ENCODE results near the gene AFDN.
A peak's percentile ranks its signal among the peaks of the same experiment; 100 is the strongest.

AFDN gene

DNA sequence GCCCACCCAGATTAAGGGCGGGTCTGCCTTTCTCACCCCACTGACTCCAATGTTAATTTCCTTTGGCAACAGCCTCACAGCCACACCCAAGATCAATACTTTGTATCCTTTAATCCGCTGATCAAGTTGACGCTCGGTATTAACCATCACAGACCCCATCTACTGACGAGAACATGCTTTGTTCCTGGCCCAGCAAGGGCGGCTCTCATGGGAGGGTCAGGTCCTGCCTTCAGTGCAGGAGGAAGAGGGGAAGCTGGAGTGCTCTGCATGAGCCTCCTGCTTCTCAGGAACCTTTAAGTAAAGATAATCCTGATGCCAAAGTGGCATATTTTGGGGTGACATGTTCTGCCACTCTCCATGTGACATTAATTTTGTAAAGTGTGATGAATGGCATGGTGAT, 179.1 kb downstream of the AFDN start:
- DNase-seq = no peak

DNA sequence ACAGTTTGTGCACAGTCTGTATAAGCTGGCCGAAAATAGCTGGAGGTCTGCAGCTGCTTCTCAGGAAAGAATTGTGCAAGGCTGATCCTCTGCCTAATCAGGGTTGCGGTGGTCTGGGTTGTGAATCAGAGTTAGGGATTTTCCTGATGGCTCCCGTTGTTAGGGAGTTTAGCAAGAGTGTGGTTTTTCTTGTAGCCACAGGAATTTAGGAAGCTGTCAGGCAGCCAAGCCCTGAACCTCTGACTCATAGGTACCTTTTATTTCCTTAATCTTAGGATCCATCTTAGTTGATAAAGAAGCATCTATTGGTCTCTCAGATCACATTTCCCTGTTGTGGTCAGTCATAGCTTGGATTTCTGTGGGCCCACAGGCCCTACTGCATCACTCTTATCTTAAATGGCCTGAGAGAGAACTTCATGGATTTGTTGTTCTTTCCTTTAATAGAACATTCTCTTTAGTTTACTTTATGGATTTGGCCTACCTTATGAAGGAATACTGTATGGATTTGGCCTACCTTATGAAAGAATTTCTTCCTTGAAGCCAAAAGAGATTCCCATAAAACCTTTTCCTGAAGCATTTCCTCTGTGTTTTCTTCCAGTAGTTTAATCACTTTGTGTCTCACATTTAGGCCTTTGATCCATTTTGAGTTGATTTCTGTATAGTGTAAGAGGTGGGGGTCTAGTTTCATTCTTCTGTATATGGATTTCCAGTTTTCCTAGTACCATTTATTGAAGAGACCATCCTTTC, 181.1 kb downstream of the AFDN start:
- DNase-seq = peak; percentile 85

DNA sequence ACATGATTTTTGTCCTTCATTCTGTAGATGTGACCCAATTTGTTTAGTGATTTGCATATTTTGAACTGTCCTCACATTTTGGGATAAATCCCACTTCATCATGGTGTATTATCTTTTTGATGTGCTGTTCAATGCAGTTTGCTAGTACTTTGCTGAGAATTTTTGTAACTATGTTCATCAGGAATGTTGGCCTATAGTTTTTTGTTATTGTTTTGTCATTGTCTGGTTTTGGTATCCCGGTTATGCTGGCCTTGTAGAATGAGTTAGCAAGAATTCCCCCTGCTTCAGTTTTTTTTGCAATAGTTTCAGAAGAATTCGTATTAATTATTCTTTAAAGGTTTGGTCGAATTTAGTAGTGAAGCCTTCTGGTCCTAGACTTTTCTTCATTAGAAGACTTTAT, 182.6 kb downstream of the AFDN start:
- DNase-seq = no peak

DNA sequence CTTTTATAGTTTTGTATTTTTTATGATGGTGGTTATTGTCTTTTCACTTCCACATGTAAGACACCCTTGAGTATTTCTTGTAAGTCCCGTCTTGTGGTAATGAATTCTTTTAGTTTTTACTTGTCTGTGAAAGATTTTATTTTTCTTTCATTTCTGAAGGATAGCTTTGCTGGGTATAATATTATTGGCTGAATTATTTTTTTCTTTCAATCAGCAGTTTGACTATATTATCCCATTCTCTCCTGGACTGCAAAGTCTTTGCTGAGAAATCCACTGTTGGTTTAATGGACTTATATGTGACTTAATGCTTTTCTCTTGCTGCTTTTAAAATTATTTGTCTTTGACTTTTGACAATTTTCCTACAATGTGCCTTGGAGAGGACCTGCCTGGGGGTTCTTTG, 184.6 kb downstream of the AFDN start:
- DNase-seq = no peak

DNA sequence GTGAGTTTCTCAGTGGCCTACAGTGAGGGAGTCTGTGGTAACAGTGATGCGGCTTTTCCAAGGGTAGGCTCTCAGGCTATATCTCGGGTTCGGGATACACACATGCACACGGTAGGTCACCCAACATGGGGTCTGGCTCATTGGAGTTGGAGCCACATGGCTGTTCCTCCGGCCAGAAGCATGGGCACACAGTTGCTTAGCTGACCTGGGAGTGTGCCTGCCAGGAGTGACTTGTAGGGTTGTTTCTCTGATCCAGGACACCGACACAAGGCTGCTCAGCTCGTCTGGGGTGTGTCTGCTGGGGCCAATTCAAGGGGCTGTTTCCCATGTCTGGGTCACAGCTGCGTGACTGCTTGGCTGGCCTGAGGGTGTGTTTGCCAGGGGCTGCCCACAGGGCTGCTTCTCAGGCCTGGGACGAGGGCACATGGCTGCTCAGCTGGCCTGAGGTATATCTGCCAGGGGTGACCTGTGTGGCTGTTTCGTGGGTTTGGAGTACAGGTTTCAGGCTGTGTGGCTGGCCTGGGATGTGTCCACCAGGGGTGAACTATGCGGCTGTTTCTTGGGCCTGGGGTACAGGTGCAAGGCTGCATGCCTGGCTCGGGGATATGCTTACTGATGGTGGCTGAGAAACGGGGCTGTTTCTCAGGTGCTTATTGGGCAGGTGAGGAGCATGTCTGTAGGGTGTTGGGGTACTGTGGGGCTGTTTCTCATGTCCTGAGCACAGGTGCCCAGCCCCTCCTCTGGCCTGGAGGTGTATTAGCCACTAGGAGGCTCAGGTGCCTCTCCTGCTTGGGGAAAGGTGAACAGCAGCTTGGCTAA, 185.9 kb downstream of the AFDN start:
- no peak for DNase-seq

DNA sequence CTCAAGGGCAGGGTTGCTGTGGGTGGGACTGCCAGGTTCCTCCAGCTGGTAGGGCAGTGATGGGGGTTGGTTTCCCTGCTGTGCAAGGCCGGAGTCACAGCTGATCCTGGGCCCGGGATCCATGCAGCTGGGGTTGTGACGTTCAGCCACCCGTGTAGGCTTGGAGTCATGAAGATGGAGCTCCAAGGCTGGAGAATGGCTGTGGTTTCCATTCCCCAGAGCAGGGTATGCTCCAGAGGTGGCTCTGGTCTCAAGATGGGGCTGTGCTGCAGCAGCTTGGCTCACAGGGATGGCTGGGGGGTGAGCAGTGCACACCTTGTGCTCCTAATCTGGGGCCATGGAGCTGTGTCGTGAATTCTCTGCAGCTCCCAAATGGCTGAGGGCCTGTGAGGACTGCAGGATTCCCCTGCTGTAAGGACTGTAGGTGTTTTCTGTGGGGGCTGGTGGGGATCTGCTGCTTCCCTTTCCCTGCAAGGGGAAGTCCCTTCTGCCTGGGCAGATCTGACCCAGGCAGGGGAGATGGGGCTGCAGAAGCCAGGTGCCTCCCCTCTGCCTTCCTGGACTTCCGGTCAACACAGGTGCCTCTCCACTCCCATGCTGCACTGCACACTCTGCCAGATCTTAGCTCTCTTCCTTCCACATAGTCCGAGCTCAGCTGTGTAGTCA, 186.7 kb downstream of the AFDN start:
- no peak for DNase-seq

DNA sequence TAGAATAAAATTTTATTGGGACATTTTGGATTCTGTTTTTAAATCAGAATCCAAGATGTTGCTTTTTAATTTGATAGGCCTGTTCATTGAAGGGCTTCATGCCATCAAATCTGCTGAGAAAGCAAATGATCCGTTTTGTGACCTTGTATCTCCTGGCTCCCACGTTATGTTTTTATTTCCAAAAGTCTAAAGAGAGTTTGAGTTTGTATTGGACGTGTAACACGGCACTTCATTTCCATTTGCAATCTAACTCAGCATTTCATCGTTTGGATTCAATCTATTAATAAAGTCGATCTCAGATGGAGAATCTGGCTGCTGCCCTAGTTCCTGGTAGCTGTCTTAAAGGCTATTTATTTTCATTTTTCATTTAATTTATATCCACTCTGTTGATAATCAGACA, 187.7 kb downstream of the AFDN start:
- no peak for DNase-seq

DNA sequence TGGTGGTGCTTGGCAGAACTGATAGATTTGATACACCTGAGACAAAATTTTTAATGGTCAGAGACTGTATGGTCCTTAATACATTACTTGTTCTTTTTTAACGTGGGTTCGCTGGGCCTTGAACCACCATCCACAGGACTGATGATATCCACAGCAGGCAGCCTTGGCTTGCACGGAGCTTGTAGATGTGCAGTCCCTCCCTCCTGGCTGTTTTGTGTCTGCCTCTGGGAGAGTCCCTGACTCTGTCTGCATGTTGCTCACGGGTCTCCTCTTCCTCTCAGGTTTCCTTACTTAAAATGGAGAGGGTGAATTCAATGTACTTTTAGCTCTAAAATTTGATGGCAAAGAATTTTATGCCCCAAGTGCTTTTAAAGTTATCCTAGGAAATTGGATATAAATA, 188.3 kb downstream of the AFDN start:
- DNase-seq = no peak

DNA sequence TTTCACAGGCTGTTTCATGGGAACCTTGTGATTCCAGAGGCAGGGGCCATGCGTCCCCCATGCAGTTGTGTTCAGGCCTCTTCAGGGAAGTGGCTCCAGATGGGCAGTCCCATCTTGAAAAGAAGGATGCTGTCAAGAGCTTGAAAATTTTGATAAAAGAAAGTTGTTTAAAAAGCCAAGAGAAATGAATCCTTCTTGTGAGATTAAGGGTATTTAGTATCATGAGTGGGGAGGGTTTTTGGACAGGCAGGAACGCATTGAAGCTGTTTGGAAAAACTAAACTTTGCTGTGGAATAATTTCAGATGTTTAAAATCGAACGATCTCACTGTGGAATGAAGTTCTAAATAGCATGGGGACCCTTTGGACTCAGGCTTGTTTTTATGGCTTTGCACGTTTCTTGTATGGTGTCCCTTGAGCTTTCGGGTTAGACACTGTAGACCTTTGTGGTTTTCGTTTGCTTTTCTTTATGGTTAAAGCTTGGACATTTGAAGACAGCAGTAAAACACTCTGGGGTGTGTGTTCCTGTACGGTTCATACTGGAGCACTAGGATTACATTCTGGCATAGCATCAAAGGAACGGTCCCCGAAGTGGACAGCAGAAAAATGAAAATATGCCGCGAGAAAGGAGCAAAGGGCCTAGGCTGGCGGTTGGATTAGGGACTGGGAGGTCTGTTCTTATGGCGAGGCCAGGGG, 188.9 kb downstream of the AFDN start:
- no peak for DNase-seq

DNA sequence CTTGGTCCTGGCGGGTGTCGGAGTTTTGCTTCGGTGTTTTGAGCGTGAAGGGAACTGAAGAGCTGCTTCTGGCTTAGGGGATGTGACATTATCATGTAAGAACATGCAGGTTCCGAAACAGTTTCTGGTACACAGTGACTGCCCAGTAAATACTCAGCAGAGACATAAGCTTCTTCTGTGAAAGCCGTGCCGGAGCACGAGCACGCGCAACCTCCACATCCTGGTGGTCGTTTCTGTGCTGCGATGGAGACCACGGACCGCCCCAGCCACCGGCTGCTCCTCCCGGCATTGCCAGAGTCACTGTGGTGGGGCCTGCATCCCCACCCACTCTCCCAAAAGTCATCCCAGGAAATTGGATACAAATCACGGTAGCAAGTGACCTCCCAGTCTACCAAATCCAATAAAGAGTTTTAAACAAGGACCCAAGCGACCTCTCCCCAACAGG, 189.5 kb downstream of the AFDN start:
- DNase-seq = no peak

DNA sequence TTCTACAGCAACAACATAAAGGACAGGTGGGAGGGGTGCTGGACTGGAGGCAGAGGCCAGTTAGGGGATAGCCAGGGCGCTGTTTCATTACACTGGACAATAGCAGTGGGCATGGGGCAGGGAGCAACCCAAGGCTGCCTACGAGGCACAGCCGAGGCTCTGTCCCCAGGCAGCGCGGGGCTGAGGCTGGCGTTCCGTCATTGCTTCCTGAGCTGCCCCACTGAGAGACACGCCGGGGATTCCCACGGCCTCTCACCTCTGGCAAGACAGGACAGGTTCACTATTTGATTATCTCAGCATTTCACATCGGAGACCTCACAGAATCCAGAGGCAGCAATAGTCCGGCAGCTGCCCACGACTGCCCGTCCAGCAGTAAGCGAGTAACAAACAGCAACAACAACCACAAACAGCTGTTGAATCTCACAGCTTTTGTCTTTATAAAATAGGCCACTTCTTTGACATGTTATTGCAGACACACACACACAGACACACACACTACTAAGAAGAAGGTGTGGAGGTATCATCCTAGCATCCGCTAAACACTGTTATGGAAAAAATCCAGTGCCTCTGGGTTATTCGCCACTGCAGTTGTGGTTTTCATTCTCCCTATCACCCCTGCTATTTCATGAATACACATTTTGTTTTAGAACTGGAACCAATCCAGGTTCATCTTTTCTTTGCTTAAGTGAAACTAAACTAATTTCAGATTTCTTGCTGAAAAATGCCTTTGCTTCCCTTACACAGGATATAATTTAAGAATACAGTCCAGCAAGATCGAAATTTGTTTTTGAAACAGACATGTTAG, 190.2 kb downstream of the AFDN start:
- no peak for DNase-seq

DNA sequence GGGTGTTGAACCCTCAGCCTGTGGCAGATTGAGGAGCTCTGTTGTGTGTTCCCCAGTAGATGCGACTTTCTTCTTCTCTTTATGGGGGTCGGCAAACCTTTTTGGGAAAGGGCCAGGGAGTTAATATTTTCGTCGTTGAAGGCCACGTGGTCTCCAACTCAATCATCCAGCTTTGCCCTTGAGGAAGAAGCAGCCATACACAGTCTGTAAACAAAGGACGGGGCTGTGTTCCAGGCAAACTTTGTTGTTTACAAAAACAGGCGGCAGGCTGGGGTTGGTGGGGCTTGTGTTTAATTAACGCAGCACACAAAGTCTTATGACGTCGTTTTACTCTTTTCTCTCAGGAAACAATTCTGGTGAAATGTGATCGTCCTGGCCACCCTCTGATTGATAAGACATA, 190.9 kb downstream of the AFDN start:
- no peak for DNase-seq

DNA sequence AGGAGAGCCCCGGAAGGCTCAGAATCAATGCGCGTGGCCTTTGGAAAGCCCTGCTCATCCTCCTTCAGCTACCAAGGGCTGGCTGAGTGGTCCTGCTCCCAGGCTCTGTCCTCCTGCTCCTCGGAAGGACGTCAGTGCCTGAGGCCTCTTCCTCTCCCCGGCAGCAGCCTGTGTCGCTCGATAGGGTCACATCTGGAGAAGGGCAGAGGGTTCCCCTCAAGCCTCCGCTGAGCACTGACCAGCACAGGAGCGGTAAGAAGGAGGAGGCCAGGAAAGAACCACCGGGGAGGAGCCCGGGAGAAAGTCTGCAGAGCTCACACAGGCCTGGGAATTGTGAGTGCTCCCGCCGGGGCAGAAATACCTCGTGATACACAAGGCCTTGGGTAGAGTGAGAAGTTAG, 192.0 kb downstream of the AFDN start:
- DNase-seq = no peak

DNA sequence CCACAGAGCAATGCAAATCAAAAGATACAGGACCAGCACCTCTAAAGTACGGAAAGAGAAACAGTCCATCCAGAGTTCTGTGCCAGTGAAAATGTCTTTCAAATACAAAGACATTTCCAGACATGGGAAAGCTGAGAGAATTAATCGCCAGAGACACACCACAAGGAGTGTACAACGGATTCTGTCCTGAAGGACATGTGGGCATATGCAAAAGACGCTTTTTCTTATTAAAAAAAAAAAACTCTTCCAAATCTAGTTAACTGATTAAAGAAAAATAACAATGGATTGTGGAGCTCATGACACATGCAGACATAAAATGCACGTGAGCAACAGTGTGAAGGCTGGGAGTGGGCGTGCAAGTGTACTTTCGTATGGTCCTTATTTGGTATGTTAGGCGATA, 193.5 kb downstream of the AFDN start:
- DNase-seq = no peak

DNA sequence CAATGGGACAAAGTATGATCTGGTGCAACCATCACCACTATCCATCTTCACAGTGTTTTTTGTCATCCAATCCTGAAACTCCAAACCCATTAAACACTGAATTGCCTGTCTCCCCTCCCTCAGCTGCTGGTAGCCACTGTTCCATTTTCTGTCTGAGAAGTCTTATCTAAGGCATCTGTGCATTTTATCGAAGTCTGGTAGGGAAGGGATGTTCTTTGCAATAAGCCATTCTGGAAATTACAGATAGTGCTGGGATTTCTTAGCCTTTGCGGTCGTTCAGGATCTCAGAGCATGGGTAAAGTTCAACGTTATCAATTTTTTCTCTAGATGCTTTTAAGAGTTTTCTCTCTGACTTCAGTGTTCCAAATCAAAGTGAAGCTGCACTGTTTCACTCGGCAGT, 194.9 kb downstream of the AFDN start:
- no peak for DNase-seq

Measured in T1000 (cell line).